ENCODE data around the gene AXIN2.
"Not testable (repeated sequence)": the region's sequence is repeated elsewhere in the genome, so short reads cannot be mapped to it uniquely, and the experiment has no call there.

AXIN2 gene

DNA sequence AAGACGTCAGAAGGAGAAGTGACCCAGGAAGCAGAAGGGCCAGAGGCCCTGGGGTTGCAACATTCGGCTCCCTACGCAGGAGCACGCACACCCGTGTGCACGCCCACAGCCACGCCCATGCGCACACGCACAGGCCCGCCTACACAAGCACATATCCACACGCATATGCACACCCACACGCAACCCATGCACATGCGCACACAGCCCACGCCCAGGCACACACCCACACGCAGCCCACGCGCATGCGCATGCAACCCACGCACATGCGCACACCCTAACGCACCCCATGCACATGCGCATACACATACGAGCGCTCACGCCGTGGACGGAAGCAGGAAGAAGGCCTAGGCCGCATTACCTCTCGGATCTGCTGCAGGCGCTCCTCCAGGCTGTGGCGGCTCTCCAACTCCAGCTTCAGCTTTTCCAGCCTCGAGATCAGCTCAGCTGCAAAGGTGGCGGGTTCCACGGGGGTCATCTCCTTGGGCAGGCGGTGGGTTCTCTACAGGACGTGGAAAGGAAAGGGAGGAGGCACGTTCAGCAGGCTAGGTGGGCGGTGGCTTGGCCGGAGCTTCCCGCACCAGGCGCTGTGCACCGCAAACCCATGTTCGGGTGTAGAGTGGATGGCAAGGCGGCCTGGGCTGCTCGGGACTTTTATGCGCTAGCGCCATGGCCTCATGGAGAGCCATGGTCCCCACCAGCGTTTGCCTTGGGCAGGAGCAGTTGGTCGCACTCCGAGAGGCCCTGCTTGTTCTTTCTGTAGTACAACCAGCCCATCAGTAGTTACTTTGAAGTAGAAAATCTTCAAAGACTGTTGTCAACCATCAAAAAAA, 23.4 kb downstream of the AXIN2 start:
- DNase-seq (ENCODE audit: low read depth, low spot score), result no peak

DNA sequence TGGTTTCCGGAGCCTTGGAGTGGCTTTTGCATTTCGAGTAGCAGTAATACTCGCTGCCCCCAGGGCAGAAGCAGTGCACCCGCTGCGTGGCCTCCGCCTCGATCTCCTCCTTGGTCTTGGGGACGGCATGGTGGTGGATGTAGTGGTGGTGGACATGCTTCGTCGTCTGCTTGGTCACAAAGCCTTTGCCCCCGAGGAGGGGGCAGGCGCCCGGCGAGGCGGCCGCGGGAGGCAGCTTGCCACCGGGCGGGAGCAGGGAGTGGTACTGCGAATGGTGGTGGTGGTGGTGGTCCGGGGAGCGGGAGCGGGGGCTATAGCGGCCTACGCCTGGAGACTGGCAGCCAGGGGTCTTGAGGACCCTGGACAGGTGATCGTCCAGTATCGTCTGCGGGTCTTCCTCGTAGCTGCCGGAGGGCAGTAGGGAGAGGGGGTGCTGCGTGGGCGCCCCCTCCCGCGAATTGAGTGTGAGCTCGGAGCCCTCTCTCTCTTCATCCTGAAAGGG, 24.1 kb downstream of the AXIN2 start:
- DNase-seq (ENCODE audit: low read depth, low spot score), result no peak

DNA sequence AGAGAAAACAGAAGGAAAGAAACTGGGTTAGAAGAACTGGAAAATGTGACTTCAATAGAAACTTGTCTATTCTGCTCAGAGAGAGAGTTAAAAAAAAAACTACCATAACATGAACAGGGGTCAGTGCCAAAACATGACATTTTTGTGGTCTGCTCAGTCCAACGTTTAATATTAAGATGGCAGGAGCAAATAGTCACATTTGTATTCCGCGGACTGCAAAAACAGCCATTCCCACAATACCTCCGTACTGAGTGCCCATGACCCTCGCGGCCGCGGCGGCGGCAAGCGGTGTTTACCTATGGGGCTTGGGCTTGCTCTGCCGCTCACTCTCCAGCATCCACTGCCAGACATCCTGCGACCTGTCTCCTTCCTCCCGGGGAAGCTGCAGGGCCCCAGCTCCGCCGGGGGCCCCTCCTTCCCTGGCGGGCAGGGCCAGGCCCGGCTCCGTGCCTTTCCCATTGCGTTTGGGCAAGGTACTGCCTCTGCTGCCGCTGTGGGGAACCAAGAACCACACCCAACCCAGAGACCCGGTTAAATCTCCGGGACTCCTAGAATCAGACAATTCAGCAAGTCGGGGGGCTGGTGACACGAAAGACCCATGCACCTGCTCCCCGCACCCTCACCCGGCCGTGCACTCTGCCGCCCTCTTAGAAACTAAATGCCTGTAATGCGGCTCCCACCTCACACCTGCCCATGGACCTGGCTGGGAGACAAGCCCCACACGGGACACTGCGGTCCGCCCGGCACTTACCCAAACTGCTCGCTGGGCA, 24.7 kb downstream of the AXIN2 start:
- no peak for DNase-seq (ENCODE audit: low read depth, low spot score)

- no peak for DNase-seq (ENCODE audit: low read depth, low spot score)
Observed at GRCh38 chr17:65535777-65536572, 25.5 kb downstream of the AXIN2 start.

DNA sequence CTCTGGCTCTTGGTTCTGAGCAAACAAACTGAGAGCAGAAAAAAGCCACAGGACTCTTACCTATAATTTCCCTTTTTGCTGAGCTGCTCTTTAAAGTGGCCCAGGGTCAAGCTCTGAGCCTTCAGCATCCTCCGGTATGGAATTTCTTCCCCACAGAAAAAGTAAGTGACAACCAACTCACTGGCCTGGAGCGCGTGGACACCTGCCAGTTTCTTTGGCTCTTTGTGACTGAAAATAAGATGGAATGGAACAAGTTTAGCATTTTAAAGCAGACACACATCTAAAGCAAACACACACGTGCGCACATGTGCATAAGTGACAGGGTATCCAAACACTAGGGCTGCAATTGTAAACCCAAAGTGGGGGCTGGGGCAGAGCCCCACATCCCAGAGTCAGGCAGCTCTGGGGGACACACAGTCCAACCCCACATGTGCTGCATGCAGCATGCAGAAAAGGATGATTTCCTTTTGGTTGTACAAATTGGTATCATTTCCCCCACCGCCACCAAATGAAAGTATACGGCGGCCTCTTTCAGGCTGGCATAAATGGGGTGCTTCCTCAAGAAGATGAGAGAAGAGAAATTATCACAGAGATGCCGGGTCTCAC, 27.5 kb downstream of the AXIN2 start:
- DNase-seq (ENCODE audit: low read depth, low spot score), result no peak

DNA sequence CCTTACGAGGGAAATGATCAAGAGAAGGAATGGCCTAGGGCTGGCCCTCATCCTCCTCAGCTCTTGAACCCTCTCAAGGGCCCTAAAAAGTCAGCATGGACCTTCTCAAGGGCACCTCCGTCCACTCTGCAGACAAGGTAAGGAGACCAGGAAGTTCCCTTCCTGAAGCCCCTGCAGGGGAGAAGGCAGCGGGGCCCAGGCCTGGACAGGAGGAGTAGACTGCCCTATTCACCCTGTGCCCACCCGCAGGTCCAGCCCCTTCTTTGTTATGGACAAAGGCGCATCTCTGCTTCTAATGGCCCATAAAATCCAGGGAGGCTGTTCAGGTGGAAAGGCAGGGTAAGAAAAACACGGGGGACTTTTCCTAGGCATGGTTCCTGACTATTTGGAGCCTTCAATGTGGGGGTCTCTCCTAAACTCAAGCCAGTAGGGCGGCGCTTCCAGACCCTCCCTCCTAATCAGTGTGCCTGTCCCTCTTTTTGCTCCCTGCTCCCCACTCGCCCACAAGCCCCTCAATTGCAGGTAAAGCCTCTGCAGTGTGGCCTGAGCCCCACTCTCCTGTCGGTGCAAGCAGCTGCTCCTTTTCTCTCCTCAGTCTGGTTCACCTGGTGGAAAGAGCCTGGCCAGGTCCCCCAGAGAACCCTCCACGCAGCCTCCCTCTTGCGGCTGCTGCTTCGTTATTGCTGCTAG, 28.2 kb downstream of the AXIN2 start:
- no peak for DNase-seq (ENCODE audit: low read depth, low spot score)

- no peak for DNase-seq (ENCODE audit: low read depth, low spot score)
Observed at GRCh38 chr17:65532101-65532890, 29.2 kb downstream of the AXIN2 start.

GRCh38 chr17:65531256-65532100, 30.0 kb downstream of the AXIN2 start:
- no peak for DNase-seq (ENCODE audit: low read depth, low spot score)

DNA sequence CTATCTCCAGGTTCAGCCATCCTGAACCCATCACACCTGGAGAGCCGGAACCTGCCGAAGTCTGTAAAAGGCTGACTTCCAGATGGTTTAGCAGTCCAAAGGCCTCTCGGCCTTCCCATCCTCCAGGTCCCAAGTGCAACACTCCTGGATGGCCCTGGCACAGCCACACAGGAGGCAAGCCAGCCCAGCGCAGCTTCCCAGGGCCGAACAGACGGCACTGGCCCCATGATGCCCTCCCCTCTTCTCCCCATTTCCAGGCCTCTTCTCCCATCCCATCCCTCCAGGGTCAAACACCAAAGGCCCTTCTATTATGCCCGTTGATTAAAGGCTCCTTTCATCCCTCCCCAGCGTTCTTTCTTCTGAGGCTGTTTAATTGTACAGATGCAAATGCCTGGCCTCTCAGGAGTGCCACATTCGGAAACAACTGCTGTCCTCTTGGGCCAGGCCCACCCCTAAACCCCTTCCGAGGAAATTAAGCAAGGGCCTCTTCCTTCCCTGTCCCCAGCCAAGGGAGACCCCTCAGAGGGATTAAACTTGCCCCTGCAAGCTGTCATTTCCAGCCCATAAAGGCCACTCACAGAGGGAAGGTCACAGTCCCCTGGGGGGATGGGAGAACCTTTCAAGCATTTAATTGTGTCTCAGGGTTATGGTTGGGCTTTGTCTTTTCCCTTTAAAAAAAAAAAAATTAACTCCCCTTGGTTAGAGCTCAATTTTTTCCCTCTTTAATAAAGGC, 30.8 kb downstream of the AXIN2 start:
- DNase-seq (ENCODE audit: low read depth, low spot score), result no peak

GRCh38 chr17:65529761-65530522, 31.5 kb downstream of the AXIN2 start:
- DNase-seq (ENCODE audit: low read depth, low spot score), result no peak

DNA sequence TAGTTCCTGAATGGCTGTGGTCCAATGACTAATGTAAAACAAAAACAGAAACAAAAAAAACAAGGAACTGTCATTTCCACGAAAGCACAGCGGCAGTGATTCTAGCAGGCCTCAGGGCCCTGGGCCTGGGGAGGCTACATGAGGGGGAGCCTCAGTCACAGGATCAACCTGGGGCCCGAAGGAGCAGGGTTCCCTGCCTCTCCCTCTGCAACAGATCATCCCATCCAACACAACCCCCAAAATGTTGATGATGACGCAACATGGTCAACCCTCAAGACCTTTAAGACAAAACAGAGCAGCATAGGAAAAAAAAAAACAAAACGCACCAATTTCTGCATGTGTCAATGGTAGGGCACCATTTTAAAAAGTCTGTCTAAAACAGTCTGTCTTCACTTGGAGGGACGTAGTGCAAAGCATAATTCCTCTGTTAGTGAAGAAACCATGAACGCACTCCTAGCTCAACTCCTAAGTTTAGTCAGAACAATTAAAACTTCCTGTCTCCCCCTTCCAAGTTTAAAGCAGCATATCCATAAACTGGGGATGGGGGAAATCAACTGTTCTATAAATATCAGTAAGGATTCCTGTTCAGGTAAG, 32.3 kb downstream of the AXIN2 start:
- DNase-seq (ENCODE audit: low read depth, low spot score), result no peak

DNA sequence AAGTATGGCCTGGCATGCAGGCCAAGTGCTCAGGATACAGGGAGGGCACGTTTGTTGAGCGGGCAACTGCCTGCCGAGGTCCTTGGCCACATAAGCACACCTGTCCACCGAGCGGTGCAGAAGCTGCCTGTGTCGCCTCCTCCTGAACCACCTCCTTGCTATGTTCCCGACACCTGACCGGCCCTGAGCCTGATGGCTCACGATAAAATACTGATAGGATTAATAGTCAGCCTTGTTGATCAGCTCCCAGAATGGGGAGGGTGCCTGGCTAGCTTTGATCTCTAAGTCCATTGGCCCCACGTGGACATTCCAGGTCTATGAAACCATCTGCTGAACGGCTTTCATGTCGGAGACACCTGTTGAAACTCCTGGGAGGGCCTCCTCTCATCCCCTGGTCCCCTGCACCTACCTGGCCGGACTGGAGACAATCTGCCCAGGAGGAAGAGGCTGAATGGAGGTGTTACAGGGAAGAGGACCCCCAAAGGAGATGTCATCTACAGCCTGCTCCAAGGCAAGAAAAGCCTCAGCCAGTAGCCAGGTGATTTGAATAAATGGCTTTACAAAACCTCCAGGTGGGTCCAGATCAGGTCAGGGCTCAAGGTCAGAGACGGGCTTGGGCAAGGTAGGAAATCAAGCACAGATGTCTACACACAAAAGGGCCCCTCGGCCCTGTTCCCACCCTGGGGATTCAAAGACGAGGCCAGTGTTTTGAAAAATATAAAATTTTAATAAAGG, 33.4 kb downstream of the AXIN2 start:
- no peak for DNase-seq (ENCODE audit: low read depth, low spot score)

DNA sequence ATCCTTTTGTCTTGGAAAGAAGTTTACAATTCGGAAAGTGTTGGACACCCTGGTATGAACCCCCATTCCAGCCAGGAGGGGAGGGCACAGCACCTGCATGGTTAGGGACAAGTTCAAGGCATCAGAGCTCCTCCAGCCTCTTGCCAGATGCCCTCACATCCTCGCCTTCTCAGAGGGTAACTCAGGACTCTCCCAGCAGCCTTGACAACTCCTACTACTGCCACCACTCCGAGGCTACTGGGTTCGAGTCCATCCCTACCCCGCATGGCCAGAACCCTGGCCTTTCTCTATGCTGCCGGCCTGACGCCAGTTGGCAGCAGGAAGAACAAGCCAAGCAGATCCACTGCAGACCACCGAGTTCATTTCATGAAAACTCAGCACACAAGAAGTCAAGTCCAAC, 34.1 kb downstream of the AXIN2 start:
- DNase-seq (ENCODE audit: low read depth, low spot score), result no peak

DNA sequence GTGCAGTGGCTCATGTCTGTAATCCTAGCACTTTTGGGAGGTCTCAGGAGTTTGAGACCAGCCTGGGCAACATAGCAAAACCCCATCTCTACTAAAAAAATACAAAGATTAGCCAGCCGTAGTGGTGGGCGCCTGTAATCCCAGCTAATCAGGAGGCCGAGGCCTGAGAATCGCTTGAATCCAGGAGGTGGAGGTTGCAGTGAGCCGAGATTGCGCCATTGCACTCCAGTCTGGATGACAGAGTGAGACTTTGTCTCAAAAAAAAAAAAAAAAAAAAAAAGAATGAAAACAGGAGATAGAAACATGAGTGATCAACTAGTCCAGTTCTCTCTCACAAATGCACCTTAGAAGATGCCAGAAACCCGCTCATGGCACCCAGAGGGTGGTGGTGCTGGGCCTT, 34.6 kb downstream of the AXIN2 start:
- DNase-seq (ENCODE audit: low read depth, low spot score), result not testable (repeated sequence)

DNA sequence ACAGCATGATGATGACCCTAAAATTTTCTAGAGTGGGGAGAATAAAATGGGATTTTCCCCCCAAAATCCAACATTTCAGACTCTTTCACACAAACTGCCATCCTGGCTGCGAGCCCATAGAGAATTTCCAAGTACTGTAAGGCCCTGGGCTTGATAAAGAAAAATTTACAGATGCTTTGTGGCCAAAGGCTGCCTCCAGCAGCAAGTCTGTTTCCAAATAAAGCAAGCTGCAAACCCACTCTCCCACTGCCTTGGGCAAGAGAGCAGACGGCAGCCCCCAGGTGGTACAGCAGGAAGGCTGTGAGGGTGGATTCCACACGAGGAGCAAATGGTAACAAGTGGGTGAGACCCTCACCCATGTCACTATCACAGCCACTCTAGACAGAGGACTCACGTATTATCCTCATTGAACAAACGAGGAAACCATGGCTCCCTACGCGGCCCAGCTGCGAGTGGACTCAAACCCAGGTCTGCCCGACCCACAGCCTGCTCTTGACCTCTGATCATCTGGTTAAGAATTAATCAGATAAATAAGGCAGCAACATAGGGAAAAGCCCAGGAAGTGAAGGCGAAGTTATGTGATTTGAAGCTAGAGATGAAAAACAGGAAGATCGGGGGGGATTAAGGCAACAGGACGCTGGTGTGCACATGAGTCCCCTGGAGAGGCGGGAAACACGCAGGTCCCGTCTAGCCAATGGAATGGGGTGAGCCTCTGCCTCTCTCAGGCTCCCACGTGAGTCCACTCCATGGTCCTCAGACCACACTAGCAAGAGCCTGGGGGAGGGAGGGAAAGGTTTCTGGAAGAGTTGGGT, 37.4 kb downstream of the AXIN2 start:
- no peak for DNase-seq (ENCODE audit: low read depth, low spot score)

DNA sequence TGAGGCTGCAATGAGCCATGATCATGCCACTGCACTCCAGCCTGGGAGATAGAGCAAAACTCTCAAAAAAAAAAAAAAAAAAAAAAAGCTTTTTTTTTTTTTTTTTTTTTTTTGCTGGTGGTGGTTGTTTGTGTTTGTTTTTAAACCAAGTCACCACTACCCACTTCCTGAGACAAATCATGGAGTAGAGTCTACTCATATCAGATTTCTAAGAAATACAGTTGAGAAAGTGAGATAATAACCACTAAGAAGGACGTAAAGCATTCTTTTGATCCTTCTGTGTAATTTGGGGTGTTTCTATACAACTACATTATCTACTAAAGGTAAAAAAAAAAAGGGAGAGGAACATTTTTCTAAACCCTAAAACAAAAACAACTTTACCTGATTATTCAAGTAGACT, 38.0 kb downstream of the AXIN2 start:
- no peak for DNase-seq (ENCODE audit: low read depth, low spot score)

All from smooth muscle cell of the brain vasculature (primary cell).